Esophagus squamous epithelium (tissue), 4 donors: ENCODE data around the gene PDF.

Experiments used
- CTCF ChIP-seq, 6 experiments: fragments of 450-650 bp in 4 of 6; fragments of 200-600 bp in 2 of 6; sonication (generic) in 2 of 6; IDR thresholded peaks; one replicate each; pipeline ENCODE4 v1.5.1; 2016 to 2019; ENCODE audit warnings: antibody characterized with exemption in 6 of 6, mild to moderate bottlenecking in 4 of 6, moderate library complexity in 4 of 6
- POLR2A ChIP-seq, 4 donors: fragments of 450-650 bp; IDR thresholded peaks; one replicate each; pipeline ENCODE4 v1.6.1; 2017; ENCODE audit warnings: antibody characterized with exemption in 4 of 4, mild to moderate bottlenecking in 4 of 4, moderate library complexity in 3 of 4

DNA sequence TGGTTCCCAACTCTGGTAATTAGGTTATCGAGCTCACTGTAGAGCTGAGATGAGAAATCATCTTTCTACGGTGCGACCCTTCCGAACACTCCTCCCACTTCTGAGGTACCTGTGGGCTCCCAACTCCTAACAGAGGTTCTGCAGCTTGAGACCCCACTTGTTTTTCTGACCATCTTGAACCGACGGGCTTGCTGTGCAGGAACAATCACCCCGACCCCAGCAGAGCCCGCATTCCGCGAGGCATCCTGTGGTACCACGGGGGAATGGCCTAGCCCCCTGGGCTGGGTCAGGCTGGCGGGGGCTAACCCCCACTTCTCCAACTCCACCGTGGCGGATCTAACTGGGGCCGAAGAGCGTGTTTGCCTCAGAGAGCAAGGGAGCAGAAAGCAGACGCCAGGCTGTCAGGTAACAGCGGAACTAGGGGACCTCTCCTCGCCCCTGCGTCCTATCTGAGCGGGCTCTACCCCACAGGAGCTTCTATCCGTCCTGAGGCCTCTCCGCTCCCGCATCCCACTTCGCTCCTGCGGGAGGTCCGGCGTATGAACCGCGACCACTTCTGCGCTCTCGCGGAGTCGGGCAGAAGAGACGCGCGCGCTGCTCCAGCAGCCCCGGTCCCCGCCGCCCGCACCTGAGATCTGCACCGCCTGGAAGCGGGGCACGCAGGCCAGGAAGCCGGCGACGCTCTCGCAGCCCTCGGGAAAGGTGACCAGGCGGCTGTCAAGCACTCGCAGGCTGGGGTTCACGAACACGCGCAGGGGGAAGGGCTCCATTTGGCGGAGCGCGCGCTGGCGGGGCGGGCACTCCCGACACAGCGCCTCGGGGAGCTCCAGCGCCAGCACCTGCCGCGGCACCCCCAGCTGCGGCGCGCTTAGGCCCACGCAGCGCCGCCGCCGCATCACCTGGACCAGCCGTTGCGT, 761 bp downstream of the PDF start:
- TF ChIP-seq CTCF (IDR thresholded peaks at IDR 0.05) = no peak
- no peak for TF ChIP-seq POLR2A (IDR thresholded peaks at IDR 0.05)
